NCI-H146 treated with DMSO at 0.1 percent for 48 hours (cell line): ENCODE measurements around the gene GNAI3.
A peak's percentile ranks its signal among the peaks of the same experiment; 100 is the strongest.
"Not testable (repeated sequence)": the region's sequence is repeated elsewhere in the genome, so short reads cannot be mapped to it uniquely, and the experiment has no call there.

Experiments
- DNase-seq: peaks from one replicate; lab custom pipeline; 2025; ENCODE audit not compliant: unreplicated experiment; lab: John Stamatoyannopoulos, UW

Gene GNAI3

GRCh38 chr1:109657395-109657794 lies 109.0 kb downstream of the GNAI3 start:
- no peak for DNase-seq

GRCh38 chr1:109657970-109658369 lies 109.6 kb downstream of the GNAI3 start:
- DNase-seq = no peak

GRCh38 chr1:109658533-109659042 lies 110.2 kb downstream of the GNAI3 start:
- no peak for DNase-seq

- DNase-seq = no peak
Observed at GRCh38 chr1:109659145-109659544, 110.7 kb downstream of the GNAI3 start.

- DNase-seq = no peak
Observed at GRCh38 chr1:109659997-109660690, 111.7 kb downstream of the GNAI3 start.

GRCh38 chr1:109660691-109661026 lies 112.2 kb downstream of the GNAI3 start:
- not testable (repeated sequence) for DNase-seq

- no peak for DNase-seq
Observed at GRCh38 chr1:109661391-109661790, 113.0 kb downstream of the GNAI3 start.

- no peak for DNase-seq
Observed at GRCh38 chr1:109664671-109665070, 116.3 kb downstream of the GNAI3 start.

- DNase-seq = peak; percentile 75
Observed at GRCh38 chr1:109667452-109668122, 119.2 kb downstream of the GNAI3 start, which contains the start of gene GSTM2. TSS of gene GSTM2 (plus strand) at chr1:109668057. CDS start at chr1:109668116, 59 bp downstream.
